Measurements from ENCODE around the gene PDE4A. TPM values are rescaled to one million over a fixed set of nuclear protein-coding genes. Genes with fewer than 3 reads are reported as not detected.
A peak's percentile ranks its signal among the peaks of the same experiment; 100 is the strongest.

PDE4A gene
- total and polyA plus RNA-seq, 2 of the 13 experiments (the other 11 are each of a cell fraction or from before 2014, with no cell fraction given), result 1.1 to 4.1 TPM

DNA sequence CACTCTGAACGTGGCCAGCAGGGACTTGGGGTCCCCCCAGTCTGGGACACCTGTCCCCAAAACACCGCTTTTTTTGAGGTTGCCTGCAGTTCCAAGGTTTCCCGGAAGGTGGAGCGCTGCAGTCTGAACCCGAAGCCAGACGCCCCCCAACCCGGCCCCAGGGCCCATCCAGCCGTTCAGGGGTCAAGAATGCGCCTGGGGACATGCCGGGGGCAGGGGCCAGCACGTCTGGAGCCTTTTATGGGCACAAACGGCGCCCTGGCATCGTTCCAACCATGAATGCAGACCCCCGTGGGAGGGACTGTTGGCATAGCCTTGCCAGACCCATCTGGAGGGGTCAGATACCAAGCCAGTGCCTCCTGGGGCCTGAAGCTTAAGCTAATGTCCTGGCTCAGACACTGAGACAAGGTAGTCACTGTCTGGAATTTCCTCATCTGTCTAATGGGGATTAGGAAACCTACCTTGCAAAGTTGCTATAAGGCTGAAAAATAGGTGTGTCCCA, 90.0 kb downstream of the PDE4A start (continued):
- TF ChIP-seq, protein P1, sequence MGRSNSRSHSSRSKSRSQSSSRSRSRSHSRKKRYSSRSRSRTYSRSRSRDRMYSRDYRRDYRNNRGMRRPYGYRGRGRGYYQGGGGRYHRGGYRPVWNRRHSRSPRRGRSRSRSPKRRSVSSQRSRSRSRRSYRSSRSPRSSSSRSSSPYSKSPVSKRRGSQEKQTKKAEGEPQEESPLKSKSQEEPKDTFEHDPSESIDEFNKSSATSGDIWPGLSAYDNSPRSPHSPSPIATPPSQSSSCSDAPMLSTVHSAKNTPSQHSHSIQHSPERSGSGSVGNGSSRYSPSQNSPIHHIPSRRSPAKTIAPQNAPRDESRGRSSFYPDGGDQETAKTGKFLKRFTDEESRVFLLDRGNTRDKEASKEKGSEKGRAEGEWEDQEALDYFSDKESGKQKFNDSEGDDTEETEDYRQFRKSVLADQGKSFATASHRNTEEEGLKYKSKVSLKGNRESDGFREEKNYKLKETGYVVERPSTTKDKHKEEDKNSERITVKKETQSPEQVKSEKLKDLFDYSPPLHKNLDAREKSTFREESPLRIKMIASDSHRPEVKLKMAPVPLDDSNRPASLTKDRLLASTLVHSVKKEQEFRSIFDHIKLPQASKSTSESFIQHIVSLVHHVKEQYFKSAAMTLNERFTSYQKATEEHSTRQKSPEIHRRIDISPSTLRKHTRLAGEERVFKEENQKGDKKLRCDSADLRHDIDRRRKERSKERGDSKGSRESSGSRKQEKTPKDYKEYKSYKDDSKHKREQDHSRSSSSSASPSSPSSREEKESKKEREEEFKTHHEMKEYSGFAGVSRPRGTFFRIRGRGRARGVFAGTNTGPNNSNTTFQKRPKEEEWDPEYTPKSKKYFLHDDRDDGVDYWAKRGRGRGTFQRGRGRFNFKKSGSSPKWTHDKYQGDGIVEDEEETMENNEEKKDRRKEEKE (IDR thresholded peaks at IDR 0.05), result no peak
- TF ChIP-seq SKI (IDR thresholded peaks at IDR 0.05; ENCODE audit: partially characterized antibody), result peak; percentile 81
- TF ChIP-seq HOXA5 (CRISPR knock-in tag; IDR thresholded peaks at IDR 0.05), result no peak
- 0 out of 2 replicates have a peak, but pooled peaks have one; percentile 23 for TF ChIP-seq SPEN (CRISPR knock-in tag; IDR thresholded peaks at IDR 0.05; ENCODE audit: low read depth)
- TF ChIP-seq KDM5A (IDR thresholded peaks at IDR 0.05; ENCODE audit: borderline replicate concordance, low read length), result no peak
- peak; percentile 55; the same call in 1 of the 2 replicates for TF ChIP-seq RXRA (CRISPR knock-in tag; IDR thresholded peaks at IDR 0.05)
- peak; percentile 18; the same call in 1 of the 2 replicates for TF ChIP-seq ZNF800 (CRISPR knock-in tag; IDR thresholded peaks at IDR 0.05)
- TF ChIP-seq, protein P2, sequence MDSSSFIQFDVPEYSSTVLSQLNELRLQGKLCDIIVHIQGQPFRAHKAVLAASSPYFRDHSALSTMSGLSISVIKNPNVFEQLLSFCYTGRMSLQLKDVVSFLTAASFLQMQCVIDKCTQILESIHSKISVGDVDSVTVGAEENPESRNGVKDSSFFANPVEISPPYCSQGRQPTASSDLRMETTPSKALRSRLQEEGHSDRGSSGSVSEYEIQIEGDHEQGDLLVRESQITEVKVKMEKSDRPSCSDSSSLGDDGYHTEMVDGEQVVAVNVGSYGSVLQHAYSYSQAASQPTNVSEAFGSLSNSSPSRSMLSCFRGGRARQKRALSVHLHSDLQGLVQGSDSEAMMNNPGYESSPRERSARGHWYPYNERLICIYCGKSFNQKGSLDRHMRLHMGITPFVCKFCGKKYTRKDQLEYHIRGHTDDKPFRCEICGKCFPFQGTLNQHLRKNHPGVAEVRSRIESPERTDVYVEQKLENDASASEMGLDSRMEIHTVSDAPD (CRISPR knock-in tag; IDR thresholded peaks at IDR 0.05), result no peak
- TF ChIP-seq THRA (CRISPR knock-in tag; IDR thresholded peaks at IDR 0.05; ENCODE audit: borderline replicate concordance), result peak; percentile 15; the same call in 1 of the 2 replicates
- TF ChIP-seq PLRG1 (conservative IDR thresholded peaks at IDR 0.05), result no peak
- 0 out of 2 replicates have a peak, but pooled peaks have one; percentile 14 for TF ChIP-seq PHF8 (CRISPR knock-in tag; IDR thresholded peaks at IDR 0.05)
- TF ChIP-seq ZNF678 (CRISPR knock-in tag; IDR thresholded peaks at IDR 0.05), result no peak
- TF ChIP-seq ZBTB7B (CRISPR knock-in tag; IDR thresholded peaks at IDR 0.05), result peak; percentile 85
- TF ChIP-seq ATAD3A (CRISPR knock-in tag; IDR thresholded peaks at IDR 0.05), result no peak
- TF ChIP-seq, protein P3, sequence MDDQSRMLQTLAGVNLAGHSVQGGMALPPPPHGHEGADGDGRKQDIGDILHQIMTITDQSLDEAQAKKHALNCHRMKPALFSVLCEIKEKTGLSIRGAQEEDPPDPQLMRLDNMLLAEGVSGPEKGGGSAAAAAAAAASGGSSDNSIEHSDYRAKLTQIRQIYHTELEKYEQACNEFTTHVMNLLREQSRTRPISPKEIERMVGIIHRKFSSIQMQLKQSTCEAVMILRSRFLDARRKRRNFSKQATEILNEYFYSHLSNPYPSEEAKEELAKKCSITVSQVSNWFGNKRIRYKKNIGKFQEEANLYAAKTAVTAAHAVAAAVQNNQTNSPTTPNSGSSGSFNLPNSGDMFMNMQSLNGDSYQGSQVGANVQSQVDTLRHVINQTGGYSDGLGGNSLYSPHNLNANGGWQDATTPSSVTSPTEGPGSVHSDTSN (CRISPR knock-in tag; IDR thresholded peaks at IDR 0.05; ENCODE audit: borderline replicate concordance), result no peak
- no peak for TF ChIP-seq SP4 (CRISPR knock-in tag; IDR thresholded peaks at IDR 0.05)
- TF ChIP-seq, protein P4, sequence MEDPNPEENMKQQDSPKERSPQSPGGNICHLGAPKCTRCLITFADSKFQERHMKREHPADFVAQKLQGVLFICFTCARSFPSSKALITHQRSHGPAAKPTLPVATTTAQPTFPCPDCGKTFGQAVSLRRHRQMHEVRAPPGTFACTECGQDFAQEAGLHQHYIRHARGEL (CRISPR knock-in tag; IDR thresholded peaks at IDR 0.05), result no peak
- TF ChIP-seq ZNF44 (CRISPR knock-in tag; IDR thresholded peaks at IDR 0.05), result no peak
- TF ChIP-seq ZNF317 (CRISPR knock-in tag; IDR thresholded peaks at IDR 0.05), result no peak
- TF ChIP-seq ZBTB26 (CRISPR knock-in tag; IDR thresholded peaks at IDR 0.05; ENCODE audit: borderline replicate concordance), result no peak
